Measurements from ENCODE around the gene PRIM1. TPM values are rescaled to one million over a fixed set of nuclear protein-coding genes. Genes with fewer than 3 reads are reported as not detected.

Gene PRIM1
- polyA plus RNA-seq, 2 donors: 3.2 to 7.4 TPM

DNA sequence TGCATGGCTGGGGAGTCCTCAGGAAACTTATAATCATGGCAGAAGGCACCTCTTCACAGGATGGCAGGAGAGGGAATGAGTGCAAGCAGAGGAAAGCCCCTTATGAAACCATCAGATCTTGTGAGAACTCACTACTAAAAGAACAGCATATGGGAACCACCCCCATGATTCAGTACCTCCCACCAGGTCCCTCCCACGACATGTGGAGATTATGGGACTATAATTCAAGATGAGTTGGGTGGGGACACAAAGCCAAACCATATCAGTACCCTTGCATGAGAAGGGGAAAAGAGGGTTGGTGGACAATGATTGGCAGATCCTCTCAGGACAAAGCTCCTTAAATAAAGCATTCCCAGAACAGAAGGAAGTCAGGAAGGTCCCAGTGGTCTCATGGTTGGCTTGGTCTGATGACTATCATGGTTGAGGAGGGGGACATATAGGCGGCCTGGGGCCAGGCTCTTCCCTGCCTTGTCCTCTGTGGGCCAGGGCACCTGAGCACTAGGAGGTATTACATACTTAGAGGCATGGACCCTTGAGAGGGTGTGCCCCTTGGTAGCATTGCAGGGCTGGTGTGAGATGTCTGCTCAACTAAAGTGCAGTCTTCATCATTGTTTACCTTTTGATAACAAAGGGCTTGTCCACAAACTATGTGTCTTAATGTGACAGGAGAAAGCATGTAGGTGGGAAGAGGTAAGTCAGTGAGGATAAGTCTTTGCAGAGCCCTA lies 33.2 kb upstream of the PRIM1 start:
- H3K27ac ChIP-seq (ENCODE audit: low read depth in 2 of 2, low read length in 1 of 2): no peak overlapping the region
- H3K4me1 ChIP-seq (ENCODE audit: control insufficient read depth in 2 of 2, insufficient read depth in 2 of 2, low read length in 1 of 2): no peaks in the 10 kb centered on the region
- H3K36me3 ChIP-seq (ENCODE audit: control insufficient read depth in 2 of 2, insufficient read depth in 2 of 2, low read length in 1 of 2): no peaks in the 10 kb centered on the region
- H3K27me3 ChIP-seq (ENCODE audit: control insufficient read depth in 1 of 2, insufficient read depth in 2 of 2, low read length in 2 of 2): no peaks in the 10 kb centered on the region
- no peak overlapping the region for H3K4me3 ChIP-seq (ENCODE audit: low read depth in 1 of 2, low read length in 2 of 2)
- no peaks in the 10 kb centered on the region for H3K9me3 ChIP-seq (ENCODE audit: control insufficient read depth in 2 of 2, insufficient read depth in 1 of 2, low read depth in 1 of 2, low read length in 1 of 2)
- 68 to 79% methylated on average over 2 of the region's 2 CpGs for WGBS, 2 donors

DNA sequence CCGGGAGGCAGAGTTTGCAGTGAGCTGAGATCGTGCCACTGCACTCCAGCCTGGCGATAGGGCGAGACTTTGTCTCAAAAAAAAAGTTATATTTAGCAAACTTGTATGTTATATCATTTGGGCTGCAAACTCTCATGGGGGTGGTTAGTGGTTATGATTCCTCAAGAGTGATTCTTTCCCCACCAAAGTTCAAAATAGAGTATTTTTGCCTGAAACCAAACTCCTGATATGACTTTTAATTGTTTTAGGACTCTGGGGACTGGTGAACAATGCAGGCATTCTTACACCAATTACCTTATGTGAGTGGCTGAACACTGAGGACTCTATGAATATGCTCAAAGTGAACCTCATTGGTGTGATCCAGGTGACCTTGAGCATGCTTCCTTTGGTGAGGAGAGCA lies 29.6 kb upstream of the PRIM1 start:
- Histone ChIP-seq H3K9me3 (ENCODE audit: control insufficient read depth in 2 of 2, insufficient read depth in 1 of 2, low read depth in 1 of 2, low read length in 1 of 2) (no peaks in the 10 kb centered on the region), H3K27ac (ENCODE audit: low read depth in 2 of 2, low read length in 1 of 2) (no peak overlapping the region), H3K36me3 (ENCODE audit: control insufficient read depth in 2 of 2, insufficient read depth in 2 of 2, low read length in 1 of 2) (no peaks in the 10 kb centered on the region), H3K27me3 (ENCODE audit: control insufficient read depth in 1 of 2, insufficient read depth in 2 of 2, low read length in 2 of 2) (no peaks in the 10 kb centered on the region), H3K4me3 (ENCODE audit: low read depth in 1 of 2, low read length in 2 of 2) (no peak overlapping the region), H3K4me1 (ENCODE audit: control insufficient read depth in 2 of 2, insufficient read depth in 2 of 2, low read length in 1 of 2) (no peaks in the 10 kb centered on the region)
- 94 to 95% methylated on average over 4 of the region's 4 CpGs for WGBS, 2 donors

DNA sequence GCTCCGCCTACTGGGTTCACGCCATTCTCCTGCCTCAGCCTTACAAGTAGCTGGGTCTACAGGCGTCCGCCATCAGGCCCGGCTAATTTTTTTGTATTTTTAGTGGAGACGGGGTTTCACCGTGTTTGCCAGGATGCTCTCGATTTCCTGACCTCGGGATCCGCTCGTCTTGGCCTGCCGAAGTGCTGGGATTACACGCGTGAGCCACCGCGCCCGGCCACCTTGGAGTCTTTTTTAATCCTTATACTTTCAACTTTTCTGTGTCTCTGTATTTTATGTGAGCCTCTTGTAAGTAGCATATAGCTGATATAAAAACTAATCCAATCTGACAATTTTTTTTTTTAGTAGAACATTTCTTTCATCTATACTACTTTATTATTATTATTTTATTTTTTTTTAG lies 26.6 kb upstream of the PRIM1 start:
- no peak overlapping the region for H3K27ac ChIP-seq (ENCODE audit: low read depth in 2 of 2, low read length in 1 of 2)
- H3K36me3 ChIP-seq (ENCODE audit: control insufficient read depth in 2 of 2, insufficient read depth in 2 of 2, low read length in 1 of 2): no peaks in the 10 kb centered on the region
- H3K27me3 ChIP-seq (ENCODE audit: control insufficient read depth in 1 of 2, insufficient read depth in 2 of 2, low read length in 2 of 2): no peaks in the 10 kb centered on the region
- peaks cover 0 to 2% of the 10 kb centered on the region in 2 donors for H3K9me3 ChIP-seq (ENCODE audit: control insufficient read depth in 2 of 2, insufficient read depth in 1 of 2, low read depth in 1 of 2, low read length in 1 of 2)
- 96 to 97% methylated on average over 17 of the region's 17 CpGs for WGBS, 2 donors
- peaks cover 0 to 4% of the 10 kb centered on the region in 2 donors for H3K4me1 ChIP-seq (ENCODE audit: control insufficient read depth in 2 of 2, insufficient read depth in 2 of 2, low read length in 1 of 2)
- H3K4me3 ChIP-seq (ENCODE audit: low read depth in 1 of 2, low read length in 2 of 2): no peak overlapping the region

DNA sequence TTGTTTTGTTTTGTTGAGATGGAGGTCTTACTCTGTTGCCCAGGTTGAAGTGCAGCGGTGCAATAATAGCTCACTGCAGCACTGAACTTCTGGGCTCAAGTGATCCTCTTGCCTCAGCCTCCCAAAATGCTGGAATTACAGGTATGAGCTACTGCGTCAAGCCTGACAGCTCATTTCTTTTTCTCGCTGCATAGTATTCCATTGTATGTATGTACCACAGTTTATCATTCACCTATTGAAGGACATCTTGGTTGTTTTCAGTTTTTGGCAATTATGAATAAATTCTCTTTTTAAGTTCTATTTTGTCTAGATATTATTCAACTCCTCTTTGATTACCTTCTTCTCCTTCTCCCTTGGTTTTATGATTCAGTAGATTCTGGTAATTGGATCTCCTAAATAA lies 24.5 kb upstream of the PRIM1 start:
- no peaks in the 10 kb centered on the region for H3K27me3 ChIP-seq (ENCODE audit: control insufficient read depth in 1 of 2, insufficient read depth in 2 of 2, low read length in 2 of 2)
- H3K9me3 ChIP-seq (ENCODE audit: control insufficient read depth in 2 of 2, insufficient read depth in 1 of 2, low read depth in 1 of 2, low read length in 1 of 2): peaks cover 0 to 2% of the 10 kb centered on the region in 2 donors
- no peak overlapping the region for H3K27ac ChIP-seq (ENCODE audit: low read depth in 2 of 2, low read length in 1 of 2)
- no peak overlapping the region for H3K4me3 ChIP-seq (ENCODE audit: low read depth in 1 of 2, low read length in 2 of 2)
- no peaks in the 10 kb centered on the region for H3K36me3 ChIP-seq (ENCODE audit: control insufficient read depth in 2 of 2, insufficient read depth in 2 of 2, low read length in 1 of 2)
- WGBS, 2 donors: 96% methylated on average over 3 of the region's 3 CpGs
- peaks cover 0 to 4% of the 10 kb centered on the region in 2 donors for H3K4me1 ChIP-seq (ENCODE audit: control insufficient read depth in 2 of 2, insufficient read depth in 2 of 2, low read length in 1 of 2)

DNA sequence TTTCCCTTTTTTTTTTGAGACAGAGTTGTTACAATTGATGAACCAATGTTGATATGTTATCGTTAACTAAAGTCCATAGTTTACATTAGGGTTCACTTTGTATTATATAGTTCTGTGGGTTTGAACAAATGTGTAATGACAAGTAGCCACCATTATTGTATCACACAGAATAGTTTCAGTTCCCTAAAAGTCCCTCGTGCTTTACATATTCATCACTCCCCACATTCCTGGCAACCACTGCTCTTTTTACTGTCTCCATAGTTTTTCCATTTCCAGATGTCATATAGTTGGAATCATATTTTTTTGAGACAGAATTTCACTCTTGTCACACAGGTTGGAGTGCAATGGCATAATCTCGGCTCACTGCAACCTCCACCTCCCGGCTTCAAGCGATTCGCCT lies 23.5 kb upstream of the PRIM1 start:
- no peaks in the 10 kb centered on the region for H3K27me3 ChIP-seq (ENCODE audit: control insufficient read depth in 1 of 2, insufficient read depth in 2 of 2, low read length in 2 of 2)
- no peak overlapping the region for H3K4me3 ChIP-seq (ENCODE audit: low read depth in 1 of 2, low read length in 2 of 2)
- H3K4me1 ChIP-seq (ENCODE audit: control insufficient read depth in 2 of 2, insufficient read depth in 2 of 2, low read length in 1 of 2): peaks cover 0 to 4% of the 10 kb centered on the region in 2 donors
- 80 to 81% methylated on average over 6 of the region's 6 CpGs for WGBS, 2 donors
- no peaks in the 10 kb centered on the region for H3K36me3 ChIP-seq (ENCODE audit: control insufficient read depth in 2 of 2, insufficient read depth in 2 of 2, low read length in 1 of 2)
- H3K27ac ChIP-seq (ENCODE audit: low read depth in 2 of 2, low read length in 1 of 2): no peak overlapping the region
- H3K9me3 ChIP-seq (ENCODE audit: control insufficient read depth in 2 of 2, insufficient read depth in 1 of 2, low read depth in 1 of 2, low read length in 1 of 2): peaks cover 0 to 2% of the 10 kb centered on the region in 2 donors

DNA sequence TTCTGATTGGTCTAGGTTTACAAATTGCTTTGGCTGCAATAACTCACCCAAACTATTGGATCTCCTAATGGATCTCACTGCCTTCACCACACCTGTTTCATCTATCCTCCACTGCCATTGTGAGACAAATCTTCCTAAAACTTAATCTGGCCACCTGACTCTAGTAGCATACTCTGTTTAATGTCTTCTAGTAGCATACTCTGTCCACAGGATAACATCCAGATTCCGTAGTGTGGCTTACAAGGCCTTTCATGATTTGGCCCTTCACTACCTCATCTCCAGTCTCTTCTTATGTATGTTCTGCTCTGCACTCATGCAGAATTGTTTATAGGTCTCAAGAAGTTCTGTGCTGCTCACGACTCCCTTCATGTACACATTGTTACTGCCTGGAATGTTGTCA lies 21.0 kb upstream of the PRIM1 start:
- H3K36me3 ChIP-seq (ENCODE audit: control insufficient read depth in 2 of 2, insufficient read depth in 2 of 2, low read length in 1 of 2): no peaks in the 10 kb centered on the region
- H3K4me3 ChIP-seq (ENCODE audit: low read depth in 1 of 2, low read length in 2 of 2): no peak overlapping the region
- H3K4me1 ChIP-seq (ENCODE audit: control insufficient read depth in 2 of 2, insufficient read depth in 2 of 2, low read length in 1 of 2): peaks cover 0 to 4% of the 10 kb centered on the region in 2 donors
- peaks cover 0 to 2% of the 10 kb centered on the region in 2 donors for H3K9me3 ChIP-seq (ENCODE audit: control insufficient read depth in 2 of 2, insufficient read depth in 1 of 2, low read depth in 1 of 2, low read length in 1 of 2)
- WGBS, 2 donors: 83 to 90% methylated on average over 2 of the region's 2 CpGs
- no peak overlapping the region for H3K27ac ChIP-seq (ENCODE audit: low read depth in 2 of 2, low read length in 1 of 2)
- H3K27me3 ChIP-seq (ENCODE audit: control insufficient read depth in 1 of 2, insufficient read depth in 2 of 2, low read length in 2 of 2): no peaks in the 10 kb centered on the region

DNA sequence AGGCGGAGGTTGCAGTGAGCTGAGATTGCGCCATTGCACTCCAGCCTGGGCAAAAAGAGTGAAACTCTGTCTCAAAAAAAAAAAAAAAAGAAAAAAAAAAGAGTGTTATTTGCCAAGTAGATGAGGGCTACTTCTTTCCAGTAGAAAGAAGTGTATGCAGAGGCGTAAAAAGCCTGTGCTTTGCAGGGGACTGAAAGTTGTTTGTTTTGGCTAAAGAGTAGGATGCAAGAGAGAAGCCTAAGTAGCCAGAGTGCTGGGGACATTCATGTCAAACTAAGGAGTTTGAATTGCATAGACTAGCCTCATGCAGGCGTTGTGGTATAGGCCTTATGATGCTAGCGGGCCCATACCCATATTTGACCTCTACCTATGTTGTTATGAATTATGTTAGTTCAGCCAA lies 20.5 kb upstream of the PRIM1 start:
- H3K4me1 ChIP-seq (ENCODE audit: control insufficient read depth in 2 of 2, insufficient read depth in 2 of 2, low read length in 1 of 2): peaks cover 0 to 4% of the 10 kb centered on the region in 2 donors
- 86 to 93% methylated on average over 5 of the region's 5 CpGs for WGBS, 2 donors

DNA sequence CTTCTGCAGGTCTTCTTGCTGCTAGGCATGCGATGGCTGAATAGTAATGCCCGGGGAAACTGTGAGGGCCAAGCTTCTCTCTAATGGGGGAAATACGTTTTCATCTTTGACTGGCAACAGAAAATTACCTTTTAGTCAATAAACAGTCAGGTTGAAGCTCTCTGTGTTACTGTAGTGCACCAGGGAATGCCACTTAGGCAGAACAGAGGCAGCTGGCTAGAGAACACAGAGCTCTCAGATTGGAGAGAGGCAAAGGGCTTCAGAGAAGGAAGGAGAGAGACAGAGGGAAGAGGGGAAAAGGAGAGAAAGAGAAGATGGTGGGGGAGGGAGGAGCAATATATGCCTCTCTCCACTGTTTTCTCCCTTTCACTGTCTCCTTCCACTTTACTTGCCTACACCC lies 17.7 kb upstream of the PRIM1 start:
- H3K36me3 ChIP-seq (ENCODE audit: control insufficient read depth in 2 of 2, insufficient read depth in 2 of 2, low read length in 1 of 2): no peaks in the 10 kb centered on the region
- H3K27me3 ChIP-seq (ENCODE audit: control insufficient read depth in 1 of 2, insufficient read depth in 2 of 2, low read length in 2 of 2): no peaks in the 10 kb centered on the region
- no peak overlapping the region for H3K4me3 ChIP-seq (ENCODE audit: low read depth in 1 of 2, low read length in 2 of 2)
- peaks cover 0 to 3% of the 10 kb centered on the region in 2 donors for H3K4me1 ChIP-seq (ENCODE audit: control insufficient read depth in 2 of 2, insufficient read depth in 2 of 2, low read length in 1 of 2)
- H3K27ac ChIP-seq (ENCODE audit: low read depth in 2 of 2, low read length in 1 of 2): no peak overlapping the region
- 88 to 89% methylated on average over 3 of the region's 3 CpGs for WGBS, 2 donors
- H3K9me3 ChIP-seq (ENCODE audit: control insufficient read depth in 2 of 2, insufficient read depth in 1 of 2, low read depth in 1 of 2, low read length in 1 of 2): peaks cover 0 to 2% of the 10 kb centered on the region in 2 donors

More for the DNA sequence above, 20.5 kb upstream of the PRIM1 start:
- Histone ChIP-seq H3K4me3 (ENCODE audit: low read depth in 1 of 2, low read length in 2 of 2) (no peak overlapping the region), H3K27ac (ENCODE audit: low read depth in 2 of 2, low read length in 1 of 2) (no peak overlapping the region), H3K36me3 (ENCODE audit: control insufficient read depth in 2 of 2, insufficient read depth in 2 of 2, low read length in 1 of 2) (no peaks in the 10 kb centered on the region), H3K9me3 (ENCODE audit: control insufficient read depth in 2 of 2, insufficient read depth in 1 of 2, low read depth in 1 of 2, low read length in 1 of 2) (peaks cover 0 to 2% of the 10 kb centered on the region in 2 donors), H3K27me3 (ENCODE audit: control insufficient read depth in 1 of 2, insufficient read depth in 2 of 2, low read length in 2 of 2) (no peaks in the 10 kb centered on the region)

DNA sequence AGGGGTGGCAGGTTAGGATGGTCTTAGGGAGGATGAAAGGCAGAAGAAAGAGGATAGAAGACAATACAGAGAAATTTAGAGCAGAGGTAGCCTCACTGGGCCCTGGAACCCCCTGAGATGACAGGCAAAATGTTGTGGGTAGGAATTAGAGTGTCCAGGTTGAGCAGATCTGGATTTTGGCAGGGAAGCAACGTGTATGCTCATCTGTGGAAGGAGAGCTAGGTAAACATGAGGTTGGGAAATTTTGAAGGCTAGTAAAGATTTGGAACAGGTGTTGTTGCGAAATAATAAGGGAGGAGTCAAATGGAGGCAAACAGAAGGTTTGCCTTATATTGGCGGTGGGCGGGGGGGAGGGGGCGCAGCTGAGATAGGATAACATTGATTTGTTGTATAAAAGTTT lies 16.3 kb upstream of the PRIM1 start:
- H3K36me3 ChIP-seq (ENCODE audit: control insufficient read depth in 2 of 2, insufficient read depth in 2 of 2, low read length in 1 of 2): no peaks in the 10 kb centered on the region
- H3K4me1 ChIP-seq (ENCODE audit: control insufficient read depth in 2 of 2, insufficient read depth in 2 of 2, low read length in 1 of 2): no peaks in the 10 kb centered on the region
- H3K27me3 ChIP-seq (ENCODE audit: control insufficient read depth in 1 of 2, insufficient read depth in 2 of 2, low read length in 2 of 2): no peaks in the 10 kb centered on the region
- 70 to 74% methylated on average over 5 of the region's 5 CpGs for WGBS, 2 donors
- no peak overlapping the region for H3K27ac ChIP-seq (ENCODE audit: low read depth in 2 of 2, low read length in 1 of 2)
- no peak overlapping the region for H3K4me3 ChIP-seq (ENCODE audit: low read depth in 1 of 2, low read length in 2 of 2)
- H3K9me3 ChIP-seq (ENCODE audit: control insufficient read depth in 2 of 2, insufficient read depth in 1 of 2, low read depth in 1 of 2, low read length in 1 of 2): no peaks in the 10 kb centered on the region

DNA sequence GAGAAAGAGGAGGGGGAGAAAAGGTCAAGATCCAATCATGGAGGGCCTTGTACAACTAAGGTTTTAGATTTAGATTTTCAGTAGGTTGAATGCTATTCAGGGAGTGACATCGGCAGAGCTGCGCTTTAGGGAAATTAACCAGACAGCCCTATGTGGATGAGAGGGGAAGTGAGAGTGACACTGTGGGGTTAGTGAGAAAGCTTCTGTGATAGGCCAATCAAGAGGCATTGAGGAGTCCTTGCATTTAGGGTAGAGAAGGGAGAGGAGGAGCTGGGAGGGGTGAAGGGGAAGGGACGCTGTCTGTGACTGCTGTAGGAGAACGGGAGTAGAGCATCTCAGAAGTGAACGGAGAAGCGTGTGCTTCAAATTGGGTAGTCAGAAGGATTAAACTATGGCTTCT lies 14.4 kb upstream of the PRIM1 start:
- 84 to 94% methylated on average over 6 of the region's 6 CpGs for WGBS, 2 donors

More for the DNA sequence above, 14.4 kb upstream of the PRIM1 start:
- H3K9me3 ChIP-seq (ENCODE audit: control insufficient read depth in 2 of 2, insufficient read depth in 1 of 2, low read depth in 1 of 2, low read length in 1 of 2): no peaks in the 10 kb centered on the region
- H3K27me3 ChIP-seq (ENCODE audit: control insufficient read depth in 1 of 2, insufficient read depth in 2 of 2, low read length in 2 of 2): no peaks in the 10 kb centered on the region
- H3K36me3 ChIP-seq (ENCODE audit: control insufficient read depth in 2 of 2, insufficient read depth in 2 of 2, low read length in 1 of 2): no peaks in the 10 kb centered on the region
- no peak overlapping the region for H3K4me3 ChIP-seq (ENCODE audit: low read depth in 1 of 2, low read length in 2 of 2)
- no peaks in the 10 kb centered on the region for H3K4me1 ChIP-seq (ENCODE audit: control insufficient read depth in 2 of 2, insufficient read depth in 2 of 2, low read length in 1 of 2)
- H3K27ac ChIP-seq (ENCODE audit: low read depth in 2 of 2, low read length in 1 of 2): no peak overlapping the region

Measured in esophagus (tissue), 2 donors.